ENCODE measurements around the gene PPIF. TPM values are rescaled to one million over a fixed set of nuclear protein-coding genes. Genes with fewer than 3 reads are reported as not detected.
A peak's percentile ranks its signal among the peaks of the same experiment; 100 is the strongest.

Gene PPIF
- 100 to 1,000 TPM in 3 of 6 experiments, 10 to 100 TPM in 3; 66.1 to 109 (median 98.9) TPM for total RNA-seq (2021; fragmentation: NEBNext Ultra II Directional; extraction: Animal tissue kit (Norgen Biotek cat#: 25700))
- long read RNA-seq, transcript PPIF-201 (6 exons, 2,190 nt) = major isoform, 79 of 89 reads
- long read RNA-seq, partial matches to known transcripts = 7 of 89 reads
- long read RNA-seq, other reads (novel, unspliced or antisense) = 1 of 89 reads

DNA sequence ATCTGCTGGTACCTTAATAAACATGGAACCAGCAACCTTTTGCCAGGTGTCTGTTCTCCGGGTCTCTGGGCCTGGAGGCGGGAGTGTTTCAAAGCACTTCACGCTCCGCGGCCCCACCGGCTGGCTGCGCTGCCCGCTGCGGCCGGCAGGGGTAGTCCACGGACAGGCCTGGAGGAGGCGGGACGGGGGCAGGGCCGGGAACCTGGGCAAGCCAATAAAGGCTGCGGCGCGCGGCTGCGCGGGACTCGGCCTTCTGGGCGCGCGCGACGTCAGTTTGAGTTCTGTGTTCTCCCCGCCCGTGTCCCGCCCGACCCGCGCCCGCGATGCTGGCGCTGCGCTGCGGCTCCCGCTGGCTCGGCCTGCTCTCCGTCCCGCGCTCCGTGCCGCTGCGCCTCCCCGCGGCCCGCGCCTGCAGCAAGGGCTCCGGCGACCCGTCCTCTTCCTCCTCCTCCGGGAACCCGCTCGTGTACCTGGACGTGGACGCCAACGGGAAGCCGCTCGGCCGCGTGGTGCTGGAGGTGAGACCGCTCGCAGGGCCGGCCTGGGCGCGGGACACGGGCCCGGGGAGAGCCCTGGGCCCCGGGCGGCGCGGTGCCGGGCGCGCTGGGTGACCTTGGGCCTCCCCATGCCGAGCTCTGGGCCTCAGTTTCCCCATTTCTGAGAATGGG, at the start of gene PPIF:
Gene PPIF, plus strand, starts transcription at position 244 of the 668 bp plus-strand sequence. Its CDS starts 80 bp downstream, at position 324.
- H3K27me3 Mint-ChIP-seq (ENCODE audit: insufficient read depth) = peaks cover 4% of the 10 kb centered on the region
- no peaks in the 10 kb centered on the region for H3K9me3 Mint-ChIP-seq
- H3K4me1 Mint-ChIP-seq (ENCODE audit: low read depth) = peaks cover 19% of the 10 kb centered on the region
- DNase-seq = peak; percentile 89
- TF ChIP-seq, protein P1, sequence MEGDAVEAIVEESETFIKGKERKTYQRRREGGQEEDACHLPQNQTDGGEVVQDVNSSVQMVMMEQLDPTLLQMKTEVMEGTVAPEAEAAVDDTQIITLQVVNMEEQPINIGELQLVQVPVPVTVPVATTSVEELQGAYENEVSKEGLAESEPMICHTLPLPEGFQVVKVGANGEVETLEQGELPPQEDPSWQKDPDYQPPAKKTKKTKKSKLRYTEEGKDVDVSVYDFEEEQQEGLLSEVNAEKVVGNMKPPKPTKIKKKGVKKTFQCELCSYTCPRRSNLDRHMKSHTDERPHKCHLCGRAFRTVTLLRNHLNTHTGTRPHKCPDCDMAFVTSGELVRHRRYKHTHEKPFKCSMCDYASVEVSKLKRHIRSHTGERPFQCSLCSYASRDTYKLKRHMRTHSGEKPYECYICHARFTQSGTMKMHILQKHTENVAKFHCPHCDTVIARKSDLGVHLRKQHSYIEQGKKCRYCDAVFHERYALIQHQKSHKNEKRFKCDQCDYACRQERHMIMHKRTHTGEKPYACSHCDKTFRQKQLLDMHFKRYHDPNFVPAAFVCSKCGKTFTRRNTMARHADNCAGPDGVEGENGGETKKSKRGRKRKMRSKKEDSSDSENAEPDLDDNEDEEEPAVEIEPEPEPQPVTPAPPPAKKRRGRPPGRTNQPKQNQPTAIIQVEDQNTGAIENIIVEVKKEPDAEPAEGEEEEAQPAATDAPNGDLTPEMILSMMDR (IDR thresholded peaks at IDR 0.05) = peak; percentile 96
- peaks cover 26% of the 10 kb centered on the region for H3K36me3 Mint-ChIP-seq (ENCODE audit: low read depth)
- peak within 1 kb of the TSS; percentile 89 for H3K27ac Mint-ChIP-seq
- peak within 1 kb of the TSS; percentile 93 for H3K4me3 Mint-ChIP-seq

DNA sequence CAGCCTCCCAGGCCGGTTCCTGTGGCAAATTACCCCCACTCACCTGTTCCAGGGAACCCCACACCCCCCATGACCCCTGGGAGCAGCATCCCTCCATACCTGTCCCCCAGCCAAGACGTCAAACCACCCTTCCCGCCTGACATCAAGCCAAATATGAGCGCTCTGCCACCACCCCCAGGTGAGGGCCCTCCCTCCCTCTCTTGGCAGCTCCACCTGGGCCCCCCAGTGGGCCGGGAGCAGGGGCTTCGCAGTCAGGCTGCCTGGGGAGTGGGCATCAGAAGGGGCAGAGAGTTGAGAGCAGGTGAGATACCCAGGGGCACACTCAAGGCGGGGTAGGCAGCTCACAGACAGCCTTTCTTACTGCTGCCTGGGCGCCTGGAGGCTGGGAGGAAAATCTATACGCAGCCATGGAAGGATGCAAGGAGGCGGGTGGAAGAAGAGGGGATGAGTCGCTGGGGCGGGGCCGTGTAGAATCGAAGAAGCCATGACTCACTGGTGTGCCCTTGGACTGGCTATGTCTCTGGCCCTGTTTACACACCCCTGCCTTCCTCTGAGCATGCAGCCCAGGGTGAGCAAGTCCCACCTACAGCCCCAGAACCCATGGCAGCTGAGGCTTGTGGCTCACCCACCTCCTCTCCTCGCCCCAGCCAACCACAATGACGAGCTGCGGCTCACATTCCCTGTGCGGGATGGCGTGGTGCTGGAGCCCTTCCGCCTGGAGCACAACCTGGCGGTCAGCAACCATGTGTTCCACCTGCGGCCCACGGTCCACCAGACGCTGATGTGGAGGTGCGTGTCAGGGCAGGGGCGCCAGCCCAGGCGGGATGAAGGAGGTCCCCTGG, 48.6 kb upstream of the PPIF start:
- peak overlapping the region; percentile 99 for H3K27ac Mint-ChIP-seq
- DNase-seq = peak; percentile 98
- peaks cover 61% of the 10 kb centered on the region for H3K4me1 Mint-ChIP-seq (ENCODE audit: low read depth)
- H3K9me3 Mint-ChIP-seq = no peaks in the 10 kb centered on the region
- TF ChIP-seq, protein P1 (IDR thresholded peaks at IDR 0.05) = no peak
- peaks cover 26% of the 10 kb centered on the region for H3K36me3 Mint-ChIP-seq (ENCODE audit: low read depth)
- H3K27me3 Mint-ChIP-seq (ENCODE audit: insufficient read depth) = peaks cover 17% of the 10 kb centered on the region
- H3K4me3 Mint-ChIP-seq = peak overlapping the region; percentile 71

DNA sequence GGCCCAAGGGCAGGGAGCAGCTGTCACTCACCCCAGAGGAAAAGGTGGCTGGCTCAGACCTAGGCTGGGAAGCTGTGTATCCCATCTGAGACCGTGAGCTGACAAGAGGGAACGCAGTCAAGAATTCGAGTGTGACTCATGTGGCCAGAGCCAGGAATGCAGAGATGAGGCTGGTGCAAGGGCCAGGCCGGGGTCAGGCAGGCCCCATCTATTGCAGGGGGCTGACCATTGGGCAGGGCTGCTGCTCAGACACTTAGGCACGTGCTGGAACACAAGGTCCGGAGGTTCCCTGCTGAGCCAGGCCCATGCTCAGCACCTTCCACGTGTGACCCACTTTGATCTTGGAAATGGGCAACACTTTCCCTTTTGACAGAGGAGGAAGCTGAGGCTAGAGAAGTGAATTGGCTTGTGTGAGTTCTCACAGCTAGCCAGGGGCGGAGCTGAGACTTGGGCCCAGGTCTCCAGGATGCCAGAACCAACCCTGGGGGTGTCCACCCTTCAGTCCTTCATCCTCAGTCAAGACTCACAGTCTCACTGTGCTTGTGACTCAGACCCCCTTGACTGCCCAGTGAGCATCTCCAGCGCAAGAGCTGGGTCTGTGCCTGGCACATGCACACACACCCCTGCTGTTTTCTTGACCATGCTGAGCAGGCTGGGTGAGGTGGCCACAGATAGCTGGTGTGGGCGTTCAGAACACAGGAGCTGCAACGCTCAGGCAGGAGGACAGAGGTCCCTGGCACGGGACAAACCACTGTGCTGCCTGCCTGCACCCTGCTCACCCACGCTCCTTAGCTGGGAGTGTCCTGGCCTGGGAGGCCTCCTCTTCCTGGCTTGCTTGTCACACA, 47.6 kb upstream of the PPIF start:
- Mint-ChIP-seq H3K27ac (peak overlapping the region; percentile 99), H3K36me3 (ENCODE audit: low read depth) (peaks cover 28% of the 10 kb centered on the region), H3K4me3 (peak overlapping the region; percentile 71), H3K27me3 (ENCODE audit: insufficient read depth) (peaks cover 16% of the 10 kb centered on the region), H3K9me3 (no peaks in the 10 kb centered on the region), H3K4me1 (ENCODE audit: low read depth) (peaks cover 57% of the 10 kb centered on the region)
- TF ChIP-seq, protein P1 (IDR thresholded peaks at IDR 0.05) = no peak
- peak; percentile 91 for DNase-seq

DNA sequence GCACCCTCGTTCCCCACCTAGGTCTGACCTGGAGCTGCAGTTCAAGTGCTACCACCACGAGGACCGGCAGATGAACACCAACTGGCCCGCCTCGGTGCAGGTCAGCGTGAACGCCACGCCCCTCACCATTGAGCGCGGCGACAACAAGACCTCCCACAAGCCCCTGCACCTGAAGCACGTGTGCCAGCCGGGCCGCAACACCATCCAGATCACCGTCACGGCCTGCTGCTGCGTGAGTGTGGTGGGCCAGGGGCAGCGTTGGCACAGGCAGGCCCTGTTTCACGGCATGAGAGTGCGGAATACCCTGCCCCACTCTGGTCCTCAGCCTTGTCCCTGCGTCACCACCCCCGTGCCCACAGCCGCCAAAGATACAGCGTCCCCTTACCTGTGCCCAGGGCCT, 46.6 kb upstream of the PPIF start:
- peaks cover 14% of the 10 kb centered on the region for H3K27me3 Mint-ChIP-seq (ENCODE audit: insufficient read depth)
- peaks cover 51% of the 10 kb centered on the region for H3K4me1 Mint-ChIP-seq (ENCODE audit: low read depth)
- TF ChIP-seq, protein P1 (IDR thresholded peaks at IDR 0.05) = no peak
- no peak for DNase-seq
- no peaks in the 10 kb centered on the region for H3K9me3 Mint-ChIP-seq
- peaks cover 24% of the 10 kb centered on the region for H3K36me3 Mint-ChIP-seq (ENCODE audit: low read depth)
- H3K27ac Mint-ChIP-seq = peak overlapping the region; percentile 99
- H3K4me3 Mint-ChIP-seq = peak overlapping the region; percentile 71

Measured in HFFc6 (cell line).